ENCODE data around the gene TIGIT. TPM values are rescaled to one million over a fixed set of nuclear protein-coding genes. Genes with fewer than 3 reads are reported as not detected.

The TIGIT gene
- total RNA-seq, 2 experiments from 2014 or later: 7.3 to 8.8 TPM

DNA sequence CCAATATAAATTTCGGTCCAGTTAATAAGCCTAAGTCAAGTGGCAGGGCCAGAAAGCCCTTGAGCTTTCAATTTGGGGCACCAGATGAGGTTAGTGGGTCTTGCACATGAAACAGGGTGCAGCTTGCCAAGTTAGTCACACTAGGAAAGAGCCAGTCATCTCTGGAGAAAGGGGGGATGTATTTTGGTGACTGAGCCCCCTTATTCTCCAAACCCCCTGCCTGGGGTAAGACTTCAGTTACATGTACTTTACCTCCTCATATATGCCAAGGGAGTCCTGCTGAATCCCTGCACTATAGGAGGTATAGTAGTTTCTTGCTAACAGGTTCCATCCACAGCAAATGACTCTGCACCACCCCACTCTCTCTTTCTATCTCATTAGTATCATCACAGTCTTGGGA, 62.7 kb downstream of the TIGIT start:
- Mint-ChIP-seq H3K4me1 (ENCODE audit: low read depth) (peaks cover 2% of the 10 kb centered on the region), H3K4me3 (no peak overlapping the region), H3K27ac (no peak overlapping the region), H3K27me3 (ENCODE audit: low read depth) (no peaks in the 10 kb centered on the region), H3K36me3 (ENCODE audit: low read depth) (peaks cover 1% of the 10 kb centered on the region), H3K9me3 (no peaks in the 10 kb centered on the region)
- CTCF ChIA-PET: interaction anchor here (2.1 kb wide), 1 partner anchor 66 kb away, joined by 5 read pairs; no protein-coding TSS in a partner anchor
- no peak for DNase-seq
- intact Hi-C loops (cut with micrococcal nuclease): no loop called here

Other genes starting within 250 kb of the TIGIT start
- gene CCDC191, start 237.5 kb upstream of the TIGIT start, total RNA-seq: 1 to 10 TPM; 1.8 to 2.0 TPM
- 10 to 100 TPM; 23.0 to 27.8 TPM for gene QTRT2, start 237.3 kb upstream of the TIGIT start, total RNA-seq
- gene DRD3, start 115.0 kb upstream of the TIGIT start, total RNA-seq: not detected
- gene ZNF80, start 56.5 kb upstream of the TIGIT start, total RNA-seq: under 1 TPM; 0.44 to 0.67 TPM